ENCODE measurements around the gene PRKCZ. TPM values are rescaled to one million over a fixed set of nuclear protein-coding genes. Genes with fewer than 3 reads are reported as not detected.

The PRKCZ gene
- total and polyA plus RNA-seq, 5 donors from 2014 or later, result 11.0 to 42.7 (median 13.6) TPM

DNA sequence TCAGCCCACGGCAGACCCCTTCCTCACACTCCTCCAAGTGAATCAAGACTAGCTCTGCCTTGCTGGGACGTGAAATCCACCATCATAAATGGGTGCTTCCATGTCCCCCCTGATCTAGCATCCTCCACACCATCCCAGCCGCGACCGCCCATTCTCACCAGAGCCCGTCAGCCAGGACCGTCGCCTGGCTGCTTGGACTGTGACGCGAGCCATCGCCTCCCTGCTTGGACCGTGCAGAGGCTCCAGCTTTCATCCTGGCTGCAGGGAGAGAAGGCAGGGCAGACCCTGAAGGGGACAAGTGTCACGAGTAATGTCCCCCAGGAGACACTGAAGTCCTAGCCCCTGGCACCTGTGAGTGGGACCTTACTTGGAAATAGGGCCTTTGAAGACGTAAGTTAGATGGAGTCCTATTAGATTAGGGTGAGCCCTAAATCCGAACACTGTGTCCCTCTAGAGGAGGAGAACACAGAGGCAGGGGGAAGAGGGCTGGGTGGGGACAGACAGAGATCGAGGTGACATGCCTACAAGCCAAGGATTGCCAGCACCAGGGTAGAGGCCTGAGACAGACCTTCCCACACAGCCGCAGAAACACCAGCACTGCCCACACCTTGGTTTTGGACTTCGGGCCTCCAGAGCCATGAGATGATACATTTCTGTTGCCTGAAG, 12.8 kb upstream of the PRKCZ start:
- no peaks in the 10 kb centered on the region for H3K9me3 ChIP-seq (ENCODE audit: control insufficient read depth in 2 of 2, low read length in 2 of 2)
- H3K4me3 ChIP-seq (ENCODE audit: low read depth, low read length), result no peak overlapping the region
- Mint-ChIP-seq H3K27me3 (no peaks in the 10 kb centered on the region), H3K36me3 (no peaks in the 10 kb centered on the region), H3K4me3 (no peak overlapping the region), H3K9me3 (no peaks in the 10 kb centered on the region), H3K27ac (no peak overlapping the region), H3K4me1 (no peaks in the 10 kb centered on the region)
- no peaks in the 10 kb centered on the region for H3K4me1 ChIP-seq (ENCODE audit: control insufficient read depth, insufficient read depth, low read length, poor library complexity, severe bottlenecking)
- no peak for DNase-seq
- H3K27ac ChIP-seq (ENCODE audit: insufficient read depth, low read length, poor library complexity, severe bottlenecking), result no peak overlapping the region
- ATAC-seq (ENCODE audit: low read depth in 2 of 2), result no peak
- H3K27me3 ChIP-seq (ENCODE audit: control insufficient read depth, insufficient read depth, low read length), result no peaks in the 10 kb centered on the region
- no peaks in the 10 kb centered on the region for H3K36me3 ChIP-seq (ENCODE audit: control insufficient read depth, insufficient read depth, low read length)

DNA sequence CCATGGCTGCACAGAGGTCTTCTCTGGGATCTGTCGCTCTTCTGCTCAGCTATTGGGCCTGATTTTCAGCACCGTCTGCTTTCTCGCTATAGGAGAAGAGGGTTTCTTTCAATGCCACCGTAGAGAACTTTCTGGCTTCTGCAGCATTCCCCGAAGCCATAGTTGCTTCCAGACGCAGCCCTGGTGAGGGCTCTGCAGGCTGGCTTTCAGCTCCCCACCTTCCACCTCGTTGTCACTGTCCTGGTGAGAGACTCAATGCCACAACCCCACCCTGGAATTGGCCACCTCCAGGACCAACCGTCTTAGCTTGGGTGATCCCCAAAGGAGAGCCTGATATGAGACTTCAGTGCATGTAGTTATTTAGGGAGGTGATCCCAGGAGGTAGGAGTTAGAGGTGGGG, 12.0 kb upstream of the PRKCZ start:
- Histone ChIP-seq H3K27ac (ENCODE audit: insufficient read depth, low read length, poor library complexity, severe bottlenecking) (no peak overlapping the region), H3K9me3 (ENCODE audit: control insufficient read depth in 2 of 2, low read length in 2 of 2) (no peaks in the 10 kb centered on the region), H3K36me3 (ENCODE audit: control insufficient read depth, insufficient read depth, low read length) (no peaks in the 10 kb centered on the region), H3K27me3 (ENCODE audit: control insufficient read depth, insufficient read depth, low read length) (no peaks in the 10 kb centered on the region), H3K4me1 (ENCODE audit: control insufficient read depth, insufficient read depth, low read length, poor library complexity, severe bottlenecking) (no peaks in the 10 kb centered on the region), H3K4me3 (ENCODE audit: low read depth, low read length) (no peak overlapping the region)
- ATAC-seq (ENCODE audit: low read depth in 2 of 2), result no peak
- Mint-ChIP-seq H3K27ac (no peak overlapping the region), H3K27me3 (no peaks in the 10 kb centered on the region), H3K9me3 (no peaks in the 10 kb centered on the region), H3K36me3 (no peaks in the 10 kb centered on the region), H3K4me3 (no peak overlapping the region), H3K4me1 (no peaks in the 10 kb centered on the region)
- DNase-seq, result no peak

- Histone ChIP-seq H3K36me3 (ENCODE audit: control insufficient read depth, insufficient read depth, low read length) (no peaks in the 10 kb centered on the region), H3K27ac (ENCODE audit: insufficient read depth, low read length, poor library complexity, severe bottlenecking) (no peak overlapping the region), H3K4me1 (ENCODE audit: control insufficient read depth, insufficient read depth, low read length, poor library complexity, severe bottlenecking) (no peaks in the 10 kb centered on the region), H3K27me3 (ENCODE audit: control insufficient read depth, insufficient read depth, low read length) (no peaks in the 10 kb centered on the region), H3K4me3 (ENCODE audit: low read depth, low read length) (no peak overlapping the region), H3K9me3 (ENCODE audit: control insufficient read depth in 2 of 2, low read length in 2 of 2) (no peaks in the 10 kb centered on the region)
- Mint-ChIP-seq H3K36me3 (no peaks in the 10 kb centered on the region), H3K27me3 (no peaks in the 10 kb centered on the region), H3K27ac (no peak overlapping the region), H3K9me3 (no peaks in the 10 kb centered on the region), H3K4me1 (peaks cover 0 to 4% (median under 1%) of the 10 kb centered on the region in 4 donors), H3K4me3 (peak overlapping the region in 1 of 4 donors; percentile 7)
- ATAC-seq (ENCODE audit: low read depth in 2 of 2), result no peak
- no peak for DNase-seq
Measured at GRCh38 chr1:2039251-2039650, 11.0 kb upstream of the PRKCZ start.

GRCh38 chr1:2041305-2041704, 8.9 kb upstream of the PRKCZ start:
- DNase-seq, result no peak
- Histone ChIP-seq H3K36me3 (ENCODE audit: control insufficient read depth, insufficient read depth, low read length) (no peaks in the 10 kb centered on the region), H3K9me3 (ENCODE audit: control insufficient read depth in 2 of 2, low read length in 2 of 2) (no peaks in the 10 kb centered on the region), H3K27ac (ENCODE audit: insufficient read depth, low read length, poor library complexity, severe bottlenecking) (no peak overlapping the region), H3K27me3 (ENCODE audit: control insufficient read depth, insufficient read depth, low read length) (no peaks in the 10 kb centered on the region), H3K4me3 (ENCODE audit: low read depth, low read length) (no peak overlapping the region), H3K4me1 (ENCODE audit: control insufficient read depth, insufficient read depth, low read length, poor library complexity, severe bottlenecking) (peaks cover 13% of the 10 kb centered on the region)
- no peak for ATAC-seq (ENCODE audit: low read depth in 2 of 2)
- H3K27ac Mint-ChIP-seq, result no peak overlapping the region
- H3K36me3 Mint-ChIP-seq, result no peaks in the 10 kb centered on the region
- H3K4me3 Mint-ChIP-seq, result no peak overlapping the region
- H3K9me3 Mint-ChIP-seq, result no peaks in the 10 kb centered on the region
- peaks cover 0 to 15% (median 3%) of the 10 kb centered on the region in 4 donors for H3K4me1 Mint-ChIP-seq
- no peaks in the 10 kb centered on the region for H3K27me3 Mint-ChIP-seq

GRCh38 chr1:2041887-2042286, 8.3 kb upstream of the PRKCZ start:
- H3K27ac Mint-ChIP-seq, result no peak overlapping the region
- H3K9me3 ChIP-seq (ENCODE audit: control insufficient read depth in 2 of 2, low read length in 2 of 2), result no peaks in the 10 kb centered on the region
- no peak overlapping the region for H3K27ac ChIP-seq (ENCODE audit: insufficient read depth, low read length, poor library complexity, severe bottlenecking)
- no peaks in the 10 kb centered on the region for H3K27me3 ChIP-seq (ENCODE audit: control insufficient read depth, insufficient read depth, low read length)
- DNase-seq, result no peak
- no peaks in the 10 kb centered on the region for H3K27me3 Mint-ChIP-seq
- no peak overlapping the region for H3K4me3 Mint-ChIP-seq
- no peaks in the 10 kb centered on the region for H3K9me3 Mint-ChIP-seq
- H3K36me3 ChIP-seq (ENCODE audit: control insufficient read depth, insufficient read depth, low read length), result no peaks in the 10 kb centered on the region
- no peaks in the 10 kb centered on the region for H3K36me3 Mint-ChIP-seq
- H3K4me1 Mint-ChIP-seq, result peaks cover 0 to 15% (median 3%) of the 10 kb centered on the region in 4 donors
- ATAC-seq (ENCODE audit: low read depth in 2 of 2), result no peak
- H3K4me3 ChIP-seq (ENCODE audit: low read depth, low read length), result no peak overlapping the region
- H3K4me1 ChIP-seq (ENCODE audit: control insufficient read depth, insufficient read depth, low read length, poor library complexity, severe bottlenecking), result peaks cover 13% of the 10 kb centered on the region

- Mint-ChIP-seq H3K4me3 (peak overlapping the region in 1 of 4 donors; percentile 60), H3K27ac (no peak overlapping the region)
Measured at GRCh38 chr1:2042830-2043773, 7.1 kb upstream of the PRKCZ start.

GRCh38 chr1:2043886-2044285, 6.3 kb upstream of the PRKCZ start:
- H3K4me1 ChIP-seq (ENCODE audit: control insufficient read depth, insufficient read depth, low read length, poor library complexity, severe bottlenecking), result peaks cover 13% of the 10 kb centered on the region
- no peaks in the 10 kb centered on the region for H3K36me3 ChIP-seq (ENCODE audit: control insufficient read depth, insufficient read depth, low read length)
- no peaks in the 10 kb centered on the region for H3K9me3 ChIP-seq (ENCODE audit: control insufficient read depth in 2 of 2, low read length in 2 of 2)
- H3K27me3 Mint-ChIP-seq, result peaks cover 5% of the 10 kb centered on the region
- no peak for DNase-seq
- peaks cover 0 to 19% (median 7%) of the 10 kb centered on the region in 4 donors for H3K4me1 Mint-ChIP-seq
- peak overlapping the region; percentile 40 to 82 (median 66) for H3K4me3 Mint-ChIP-seq
- no peak overlapping the region for H3K27ac ChIP-seq (ENCODE audit: insufficient read depth, low read length, poor library complexity, severe bottlenecking)
- peak overlapping the region in 2 of 3 donors; percentile 14 to 17 for H3K27ac Mint-ChIP-seq
- no peak overlapping the region for H3K4me3 ChIP-seq (ENCODE audit: low read depth, low read length)
- H3K36me3 Mint-ChIP-seq, result no peaks in the 10 kb centered on the region
- no peak for ATAC-seq (ENCODE audit: low read depth in 2 of 2)
- H3K27me3 ChIP-seq (ENCODE audit: control insufficient read depth, insufficient read depth, low read length), result no peaks in the 10 kb centered on the region
- H3K9me3 Mint-ChIP-seq, result no peaks in the 10 kb centered on the region

More at GRCh38 chr1:2042830-2043773, 7.1 kb upstream of the PRKCZ start:
- H3K27me3 ChIP-seq (ENCODE audit: control insufficient read depth, insufficient read depth, low read length), result no peaks in the 10 kb centered on the region
- H3K27me3 Mint-ChIP-seq, result peaks cover under 1% of the 10 kb centered on the region
- DNase-seq (no peak), ATAC-seq (ENCODE audit: low read depth in 2 of 2) (no peak)
- peaks cover 0 to 15% (median 3%) of the 10 kb centered on the region in 4 donors for H3K4me1 Mint-ChIP-seq
- no peak overlapping the region for H3K4me3 ChIP-seq (ENCODE audit: low read depth, low read length)
- H3K9me3 Mint-ChIP-seq, result no peaks in the 10 kb centered on the region
- peaks cover 13% of the 10 kb centered on the region for H3K4me1 ChIP-seq (ENCODE audit: control insufficient read depth, insufficient read depth, low read length, poor library complexity, severe bottlenecking)
- H3K36me3 Mint-ChIP-seq, result no peaks in the 10 kb centered on the region
- H3K36me3 ChIP-seq (ENCODE audit: control insufficient read depth, insufficient read depth, low read length), result no peaks in the 10 kb centered on the region
- H3K9me3 ChIP-seq (ENCODE audit: control insufficient read depth in 2 of 2, low read length in 2 of 2), result no peaks in the 10 kb centered on the region
- H3K27ac ChIP-seq (ENCODE audit: insufficient read depth, low read length, poor library complexity, severe bottlenecking), result no peak overlapping the region

Data from CD4-positive, CD25-positive, alpha-beta regulatory T cell (primary cell).